CD4-positive, alpha-beta T cell treated with Interleukin-17A for 1 hour (primary cell): ENCODE measurements around the gene PAQR5.

Source experiments
- DNase-seq: peaks from one replicate; pipeline ENCODE4 v3.0.0-alpha.2; 2020

The PAQR5 gene

DNA sequence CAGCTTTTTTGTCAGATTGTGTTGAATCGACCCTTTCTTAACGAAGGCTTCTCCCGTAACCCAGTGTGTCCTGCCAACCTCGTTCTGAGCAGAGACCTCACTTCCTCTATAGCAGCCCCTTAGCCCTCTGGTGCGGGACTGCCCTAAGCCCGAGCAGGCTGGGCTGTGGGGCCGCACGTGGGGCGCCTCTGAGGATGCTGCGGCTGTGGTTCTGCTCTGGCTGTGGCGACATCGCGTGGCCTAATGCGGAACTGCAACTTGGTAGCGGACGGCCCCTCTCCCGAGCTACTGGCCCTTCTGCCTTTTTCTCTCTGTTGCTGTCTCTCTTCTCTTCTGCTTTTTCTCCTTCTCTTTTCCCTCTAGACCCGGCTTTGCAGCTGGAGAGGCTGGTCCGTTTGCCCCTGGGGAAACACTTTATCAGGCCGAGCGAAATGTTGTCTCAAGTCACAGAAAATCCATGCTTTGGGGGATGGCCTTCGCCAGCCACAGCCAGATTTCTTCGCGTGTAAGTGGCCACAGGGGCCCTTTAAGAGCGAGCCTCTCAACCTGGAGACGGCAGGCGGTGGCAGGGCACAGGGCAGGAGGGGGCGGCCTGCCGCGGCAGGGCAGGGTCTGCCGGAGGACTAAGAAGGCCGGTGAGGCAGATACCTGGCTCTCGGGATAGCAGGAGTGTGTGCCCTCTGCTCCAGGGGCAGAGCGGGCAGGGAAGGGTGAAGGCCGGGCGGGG, 96.0 kb downstream of the PAQR5 start:
- DNase-seq, result peak; percentile 78

DNA sequence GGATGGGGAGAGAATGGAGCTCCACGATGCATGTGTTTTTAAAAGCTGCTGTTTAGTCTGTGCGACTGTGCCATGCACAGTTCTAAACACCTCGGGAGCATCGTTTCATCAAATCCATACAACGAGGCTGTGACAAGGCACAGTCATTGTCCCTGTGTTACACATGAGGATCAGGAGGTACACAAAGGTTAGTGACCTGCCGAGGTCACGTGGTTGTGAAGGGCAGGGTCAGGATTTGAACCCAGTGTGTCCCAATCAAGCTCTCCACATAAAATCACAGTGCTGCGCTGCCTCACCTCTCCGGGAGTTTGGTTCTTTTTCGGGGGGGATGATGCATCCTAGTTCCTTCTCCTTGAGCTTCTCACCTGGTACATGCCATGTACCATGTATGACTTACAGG, 96.7 kb downstream of the PAQR5 start:
- no peak for DNase-seq

DNA sequence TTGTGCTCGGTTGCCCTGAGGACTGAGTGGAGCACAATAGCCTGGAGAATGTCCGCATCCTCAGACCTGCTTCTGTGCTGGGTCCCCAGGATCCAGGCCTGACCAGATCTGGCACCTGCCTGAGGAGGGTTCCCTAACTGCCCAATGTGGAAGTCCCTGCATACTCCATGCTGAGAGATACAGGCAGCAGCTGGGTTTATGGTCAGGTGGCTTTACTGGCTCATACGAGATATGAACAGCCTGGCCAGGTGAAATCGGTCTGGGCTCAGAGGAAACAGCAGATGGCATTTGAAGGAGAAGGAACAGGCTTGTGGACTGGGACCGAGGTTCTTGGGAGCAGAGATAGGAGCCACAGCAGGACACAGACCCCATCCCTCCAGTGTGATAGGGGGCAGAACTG, 97.3 kb downstream of the PAQR5 start:
- no peak for DNase-seq

DNA sequence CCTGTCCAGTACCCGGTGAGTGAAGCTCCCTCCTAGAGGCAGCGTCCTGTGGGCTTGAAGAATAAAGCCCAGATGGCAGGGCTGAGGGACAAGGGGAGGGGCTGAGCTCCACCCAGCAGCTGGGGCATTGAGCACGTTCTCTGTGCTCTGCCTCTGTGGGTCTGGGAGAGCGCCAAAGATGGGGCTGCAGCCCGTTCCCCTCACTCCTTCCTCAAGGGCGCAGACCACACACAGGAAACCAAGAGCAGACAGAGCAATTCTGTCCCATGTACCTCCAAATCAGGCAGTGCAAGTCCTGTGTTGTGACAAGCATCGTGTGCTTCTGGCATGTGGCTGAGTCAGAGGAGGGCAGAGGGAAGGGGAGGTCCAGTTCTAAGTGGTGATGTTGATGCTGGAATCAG, 99.8 kb downstream of the PAQR5 start:
- no peak for DNase-seq

DNA sequence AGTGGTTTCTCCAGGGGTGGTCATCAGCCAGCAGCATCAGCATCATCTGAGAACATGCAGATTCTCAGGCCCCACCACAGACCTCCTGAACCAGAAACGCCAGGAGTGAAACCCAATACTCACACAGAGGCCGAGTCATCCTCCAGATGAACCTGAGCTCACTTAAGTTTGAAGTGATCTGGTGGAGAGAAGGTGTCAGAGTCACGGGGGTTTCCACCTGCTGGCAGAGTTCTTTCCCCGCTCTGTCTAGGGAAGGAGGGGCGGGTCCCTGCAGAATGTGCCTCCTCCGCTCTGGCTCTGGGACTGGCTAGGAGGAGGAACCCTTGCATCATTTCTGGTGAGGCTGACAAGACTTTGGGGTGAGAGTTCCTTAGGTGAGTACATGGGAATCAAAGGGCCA, 102.1 kb downstream of the PAQR5 start:
- no peak for DNase-seq

DNA sequence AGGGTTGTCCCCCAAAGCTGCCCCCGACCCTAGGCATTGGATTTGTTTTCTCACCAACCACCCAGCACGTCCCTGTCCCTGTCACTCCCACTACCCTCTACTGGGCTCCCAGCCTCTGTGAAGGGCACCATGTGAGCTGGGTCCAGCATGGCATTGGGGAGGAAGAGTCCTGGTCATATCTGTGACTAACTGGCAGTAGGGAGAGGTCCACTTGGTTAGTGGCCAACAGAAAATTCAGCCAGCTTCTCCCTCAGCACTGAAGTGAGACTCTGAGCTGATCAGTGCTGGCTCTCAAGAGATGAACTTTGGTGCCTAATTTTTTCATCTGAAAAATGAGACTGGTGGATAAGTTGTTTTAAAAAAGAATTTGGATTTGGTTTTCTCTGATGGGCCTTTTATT, 104.1 kb downstream of the PAQR5 start:
- no peak for DNase-seq

DNA sequence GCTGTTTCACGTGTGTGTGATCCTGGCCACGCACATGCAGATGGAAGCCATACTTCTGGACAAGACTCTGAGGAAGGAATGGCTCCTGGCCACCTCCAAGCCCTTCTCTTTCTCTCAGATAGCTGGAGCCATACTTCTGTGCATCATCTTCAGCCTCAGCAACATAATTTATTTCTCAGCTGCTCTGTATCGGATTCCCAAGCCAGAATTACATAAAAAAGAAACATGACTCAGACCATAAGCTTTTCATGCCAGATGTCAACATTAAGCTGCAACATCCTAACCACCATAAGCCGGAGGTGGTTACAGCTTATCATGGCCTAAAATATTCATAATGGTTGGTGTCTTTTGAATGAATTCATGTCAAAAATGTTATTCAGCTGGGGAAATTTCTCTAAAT, 104.9 kb downstream of the PAQR5 start:
- DNase-seq, result no peak

DNA sequence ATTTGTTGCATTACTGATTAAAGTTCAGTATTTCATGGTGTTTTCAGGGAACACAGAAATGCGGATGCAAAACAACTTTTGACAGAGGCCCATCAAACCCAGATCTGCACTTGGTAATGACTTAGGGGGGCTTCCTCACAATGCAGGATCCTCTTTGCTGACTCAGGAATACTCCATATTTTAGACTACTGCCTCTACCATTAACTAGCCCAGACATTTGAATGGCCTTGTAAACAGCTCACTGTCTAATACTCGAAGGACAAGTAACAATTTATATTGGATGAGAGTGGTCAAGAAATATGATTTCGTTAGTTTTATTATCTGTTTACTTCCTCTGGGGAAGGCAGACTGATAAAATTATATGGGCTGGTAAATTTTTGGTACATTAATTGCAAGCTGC, 106.4 kb downstream of the PAQR5 start:
- DNase-seq, result no peak

DNA sequence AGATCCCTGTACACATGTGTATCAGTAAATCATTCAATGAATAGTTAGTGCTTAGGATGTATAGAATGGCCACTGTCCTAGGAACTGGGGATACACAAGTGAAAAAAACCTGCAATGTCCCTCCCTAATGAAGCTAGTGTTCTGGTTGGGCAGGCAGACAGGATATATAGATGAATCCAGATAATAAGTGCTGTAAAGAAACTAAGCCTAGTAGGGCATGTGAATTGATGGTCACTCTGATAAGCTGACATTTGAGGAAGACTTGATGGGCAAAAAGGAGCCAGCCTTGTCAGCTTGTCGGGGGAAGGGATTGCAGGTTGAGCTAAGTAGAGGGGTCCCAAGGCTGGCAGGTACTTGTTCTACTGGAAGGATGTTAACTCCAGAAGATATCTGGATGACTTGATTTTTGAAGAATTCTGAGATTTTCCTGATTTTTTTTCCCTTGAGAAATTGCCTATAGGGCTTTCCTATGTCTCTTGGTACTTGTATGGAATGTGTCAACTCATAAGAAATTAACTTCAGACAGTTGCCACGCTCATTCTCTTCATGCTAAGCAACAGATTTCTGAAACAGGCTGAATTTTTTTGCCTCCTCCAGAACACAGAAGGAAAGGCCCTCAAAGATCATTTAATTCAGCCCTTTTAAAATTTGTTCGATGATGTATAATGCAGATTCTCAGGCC, 109.1 kb downstream of the PAQR5 start:
- DNase-seq, result no peak

DNA sequence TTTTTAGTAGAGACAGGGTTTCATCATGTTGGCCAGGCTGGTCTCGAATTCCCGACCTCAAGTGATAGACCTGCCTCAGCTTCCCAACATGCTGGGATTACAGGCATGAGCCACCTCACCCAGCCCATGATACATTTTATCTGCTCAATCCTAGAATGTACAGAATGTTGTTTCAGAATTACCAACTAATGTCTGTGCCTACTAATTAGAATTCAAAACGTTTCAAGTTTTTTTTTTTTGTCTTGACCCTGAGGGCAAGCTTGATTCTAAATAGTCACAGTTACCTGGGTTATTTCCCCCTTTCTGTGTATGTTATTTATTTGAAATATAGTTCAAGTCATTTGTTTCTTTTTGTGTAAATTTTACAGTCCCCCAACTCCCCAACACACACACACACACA, 110.1 kb downstream of the PAQR5 start:
- DNase-seq, result no peak

DNA sequence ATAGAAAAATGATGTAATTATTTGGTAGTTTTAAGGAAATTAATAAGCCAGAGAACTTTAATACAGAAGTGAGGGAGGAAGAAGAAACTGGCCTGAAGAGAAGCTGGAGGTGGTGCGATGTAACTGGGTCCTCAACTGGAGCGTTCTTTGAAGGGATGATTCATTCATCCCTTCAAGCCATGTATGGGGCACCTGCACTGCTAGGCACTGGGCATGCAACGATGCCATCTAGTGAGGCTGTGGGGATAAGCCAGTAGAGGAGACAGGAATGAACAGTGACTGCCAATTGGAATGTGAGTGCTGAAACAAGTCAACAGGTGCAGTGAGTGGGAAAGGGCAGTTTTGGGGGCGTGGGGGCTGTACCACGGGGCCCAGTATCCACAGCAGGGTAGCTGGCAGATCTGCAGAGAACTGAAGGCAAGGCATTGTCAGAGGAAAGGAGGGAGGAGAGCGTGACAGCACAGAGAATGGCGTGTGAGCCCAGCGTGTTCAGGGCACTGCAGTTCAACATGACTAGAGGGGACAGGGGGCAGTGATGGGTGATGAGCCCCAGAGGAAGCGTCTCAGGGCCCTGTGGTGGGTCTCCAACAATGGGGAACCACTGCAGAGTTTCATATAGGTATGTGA, 111.6 kb downstream of the PAQR5 start:
- no peak for DNase-seq

DNA sequence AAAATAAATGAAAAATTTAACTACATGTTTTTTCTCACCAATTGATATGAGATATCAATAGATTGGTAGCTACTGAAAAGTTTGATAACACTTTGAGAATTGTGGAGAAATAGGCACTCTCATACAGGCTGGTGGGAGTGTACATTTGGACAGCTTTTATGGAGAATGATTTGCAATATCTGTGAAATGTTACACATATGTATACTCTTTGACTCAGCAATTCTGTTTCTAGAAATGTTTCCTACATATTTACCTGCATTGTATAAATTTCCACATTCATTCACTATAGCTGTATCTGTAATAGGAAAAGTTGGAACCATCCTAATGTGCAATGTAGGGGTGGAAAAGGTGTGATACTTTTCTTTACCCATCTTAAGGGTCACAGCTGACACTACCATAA, 113.6 kb downstream of the PAQR5 start:
- no peak for DNase-seq

DNA sequence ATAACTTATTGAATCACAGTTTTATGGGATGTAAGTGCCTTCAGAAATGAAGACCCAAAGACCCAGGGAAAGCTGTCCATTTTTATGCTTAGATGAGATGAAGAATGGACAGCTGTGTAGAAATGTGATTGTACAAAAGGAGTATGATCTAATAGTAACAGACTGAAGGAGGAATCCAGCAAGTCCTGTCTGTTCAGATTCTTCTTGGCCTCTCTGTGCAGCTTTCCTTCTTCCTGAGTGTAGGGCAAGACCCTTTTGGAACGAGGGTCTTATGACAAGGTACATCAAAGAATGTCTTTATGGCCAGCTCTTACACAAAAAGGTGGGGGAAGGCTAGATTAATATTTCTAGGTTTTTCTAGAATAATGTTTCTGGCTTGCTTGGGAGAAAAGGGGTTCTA, 114.0 kb downstream of the PAQR5 start:
- DNase-seq, result no peak

DNA sequence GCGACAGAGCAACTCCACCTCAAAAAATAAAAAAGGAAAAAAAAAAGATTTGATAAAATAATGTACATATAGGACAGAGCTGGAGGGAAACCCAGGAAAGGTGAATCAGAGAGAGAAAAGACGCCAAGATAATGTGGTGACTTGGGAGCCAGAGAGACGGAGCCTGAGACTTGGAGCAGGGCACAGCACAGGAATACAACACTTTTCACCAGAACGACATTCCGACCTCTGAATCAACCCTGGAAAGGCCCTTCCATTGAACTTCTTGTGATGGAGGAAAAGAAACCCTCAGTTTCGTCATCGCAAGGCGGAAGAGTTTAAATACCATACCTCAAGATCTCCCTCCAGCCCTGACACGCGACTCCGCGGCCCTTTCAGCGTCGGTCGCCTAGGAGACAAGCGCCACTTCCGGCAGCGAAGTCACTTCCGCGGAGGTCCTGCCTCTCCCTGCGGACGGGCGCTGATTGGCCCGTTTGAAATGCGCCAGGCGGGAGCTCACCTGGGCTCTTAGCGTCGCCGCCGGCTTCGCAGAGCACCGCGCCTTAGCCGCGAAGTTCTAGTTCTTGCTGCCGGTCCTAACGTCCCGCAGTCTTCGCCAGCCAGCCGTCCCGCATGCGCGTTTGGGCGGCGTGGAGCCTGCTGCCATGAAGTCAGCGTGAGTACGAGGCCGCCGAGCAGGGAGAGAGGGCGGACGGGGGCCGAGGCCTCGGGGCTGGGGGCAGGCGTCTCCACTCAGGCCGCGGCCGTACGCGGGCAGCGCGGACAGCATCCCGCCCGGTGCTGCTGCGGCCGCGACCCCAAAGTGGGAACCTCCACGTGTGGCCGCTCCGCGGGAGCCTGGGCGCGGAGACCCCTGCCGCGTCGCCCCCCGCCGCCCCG, 115.3 kb downstream of the PAQR5 start, which contains the start of gene KIF23:
Gene KIF23 (plus strand): TSS at position 528 of the 879 bp plus-strand sequence. CDS start 117 bp downstream, at position 645.
- DNase-seq, result peak; percentile 94

DNA sequence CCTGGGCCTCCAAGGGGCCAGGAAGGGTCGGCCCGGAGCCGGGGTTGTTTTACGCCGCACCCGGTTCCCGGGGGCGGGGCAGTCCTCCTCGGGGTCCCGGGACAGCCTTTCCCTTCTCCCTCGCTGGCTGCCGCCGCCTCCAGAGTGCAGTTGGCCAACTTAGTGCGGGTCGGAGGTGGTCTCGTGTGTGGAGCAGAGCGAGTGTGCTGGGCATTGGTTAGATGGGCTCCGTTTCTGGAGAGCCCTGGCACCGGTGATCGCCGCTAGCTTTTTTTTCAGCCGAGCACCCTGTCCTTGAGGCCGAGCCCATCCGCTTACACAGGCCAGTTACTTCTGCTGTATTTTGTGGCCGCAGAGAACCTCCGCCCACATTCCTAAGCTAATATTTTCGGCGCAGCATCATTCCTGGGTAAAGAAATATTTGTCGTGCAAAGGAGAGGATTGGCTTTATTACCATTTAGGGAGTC, 116.0 kb downstream of the PAQR5 start:
- DNase-seq, result no peak

DNA sequence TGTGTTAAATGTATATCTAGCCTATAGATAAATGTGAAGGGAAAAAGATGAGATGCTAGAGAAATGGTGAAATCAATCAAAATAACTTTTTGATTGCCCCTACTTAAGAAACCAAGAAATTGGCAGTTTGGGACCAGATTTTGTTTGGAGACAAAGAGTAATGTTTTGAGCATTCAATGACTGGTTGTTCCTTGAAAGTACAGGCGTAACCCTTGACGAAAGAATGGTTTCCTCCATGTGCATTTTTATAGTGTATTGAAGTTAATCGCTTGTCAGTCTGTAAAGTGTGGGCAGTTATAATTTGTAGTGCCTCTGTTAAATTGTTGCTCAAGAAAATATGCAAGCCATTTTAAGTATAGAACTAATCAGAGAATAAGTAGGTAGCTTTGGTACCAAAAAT, 116.7 kb downstream of the PAQR5 start:
- no peak for DNase-seq

DNA sequence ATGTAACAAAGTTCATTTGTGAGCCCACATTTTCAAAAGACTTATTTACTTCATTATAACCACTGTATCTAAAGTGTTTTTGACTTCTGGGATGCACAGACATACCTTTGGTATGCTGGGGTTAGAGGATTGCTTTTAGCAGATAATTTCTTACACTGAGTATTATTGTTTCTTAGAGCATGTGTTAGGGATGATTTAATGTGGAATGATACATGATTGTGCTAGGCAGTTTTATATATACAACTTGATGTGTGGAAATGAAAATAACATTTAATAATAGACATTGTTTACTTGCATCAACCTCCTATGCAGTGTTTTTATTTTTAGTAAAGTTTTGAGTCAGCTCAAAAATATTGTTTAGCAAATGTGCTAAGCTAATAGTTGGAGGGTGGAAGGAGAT, 118.9 kb downstream of the PAQR5 start:
- no peak for DNase-seq

DNA sequence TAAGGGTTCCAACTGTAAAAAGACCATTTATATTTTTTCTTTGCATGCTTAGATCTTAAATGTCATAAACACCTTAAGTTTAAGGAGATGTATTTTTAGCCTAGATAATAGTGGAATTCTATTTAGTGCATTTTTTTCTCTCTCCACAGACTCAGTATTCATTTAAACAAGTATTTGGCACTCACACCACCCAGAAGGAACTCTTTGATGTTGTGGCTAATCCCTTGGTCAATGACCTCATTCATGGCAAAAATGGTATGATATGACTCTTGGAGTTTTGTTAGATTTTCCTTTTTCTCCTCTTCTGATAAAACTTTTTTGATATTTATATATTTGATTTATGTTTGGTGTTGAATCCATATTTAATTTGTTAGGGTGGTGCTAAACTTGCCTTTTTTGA, 122.8 kb downstream of the PAQR5 start:
- DNase-seq, result no peak

DNA sequence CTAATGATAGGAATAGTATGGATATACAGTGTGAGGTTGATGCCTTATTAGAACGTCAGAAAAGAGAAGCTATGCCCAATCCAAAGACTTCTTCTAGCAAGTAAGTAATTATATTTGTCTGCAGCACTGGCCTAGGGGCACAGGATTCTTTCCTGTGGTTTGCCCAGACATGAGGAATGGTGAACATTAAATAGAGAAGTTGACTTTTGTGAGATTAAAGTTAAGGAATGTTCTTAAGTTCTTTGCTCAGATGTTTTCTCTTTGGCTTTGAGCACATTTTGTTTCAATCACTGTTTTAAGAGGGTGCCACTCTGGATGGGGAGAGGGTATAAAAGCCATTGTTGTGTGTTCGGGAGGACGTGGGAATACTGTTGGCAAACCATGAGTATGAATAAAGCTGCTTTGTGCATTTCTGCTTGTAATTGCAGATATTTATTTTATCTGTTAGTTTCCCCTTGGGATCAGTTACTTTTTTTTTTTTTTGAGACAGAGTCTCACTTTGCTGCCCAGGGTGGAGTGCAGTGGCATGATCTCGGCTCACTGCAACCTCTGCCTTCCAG, 123.7 kb downstream of the PAQR5 start:
- DNase-seq, result no peak

DNA sequence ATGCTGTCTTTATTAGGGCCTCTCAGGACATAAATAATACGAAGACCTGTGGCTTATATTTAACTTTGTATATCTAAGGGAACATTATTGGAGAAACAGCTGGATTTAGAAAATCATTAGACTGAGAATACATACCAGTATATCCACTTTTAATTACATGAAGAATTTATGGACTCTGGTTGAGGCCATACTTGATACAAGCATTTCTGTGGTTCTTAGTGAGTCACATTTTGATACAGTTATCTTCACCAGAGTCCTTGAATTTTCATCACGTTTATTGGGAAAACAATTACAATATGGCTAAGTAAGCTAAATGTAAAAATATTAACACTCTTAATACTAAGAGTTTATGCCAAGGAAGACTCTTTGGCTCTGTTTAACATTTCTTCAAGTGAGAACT, 125.3 kb downstream of the PAQR5 start:
- DNase-seq, result no peak

DNA sequence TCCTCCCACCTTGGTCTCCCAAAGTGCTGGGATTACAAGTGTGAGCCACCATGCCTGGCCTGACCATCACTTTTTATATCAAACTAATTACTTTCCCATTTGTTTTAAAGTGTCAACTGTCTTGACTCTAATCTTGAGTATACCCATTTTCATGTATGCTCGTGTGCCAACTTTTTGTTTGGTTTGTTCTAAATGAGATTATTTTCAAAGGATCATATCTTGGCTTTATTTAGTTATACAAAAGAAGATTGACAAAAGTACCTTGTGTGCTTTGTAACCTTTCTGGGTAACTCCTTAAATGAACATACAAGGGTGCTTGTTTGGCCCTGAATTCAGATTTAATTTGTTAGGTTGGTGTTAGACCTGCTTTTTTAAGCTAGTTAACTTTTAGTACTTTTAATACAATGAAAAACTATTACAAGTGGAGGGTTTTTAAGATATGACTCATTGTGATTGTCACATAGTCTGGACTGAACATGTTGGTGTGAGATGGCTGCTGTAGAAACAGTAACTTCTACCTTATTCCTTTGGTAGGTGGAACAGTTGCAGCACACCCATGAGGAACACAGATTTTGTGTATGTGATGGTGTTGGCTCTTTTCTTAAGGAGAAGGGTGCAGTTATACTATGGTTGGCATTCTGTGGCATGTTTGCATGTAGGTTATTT, 126.2 kb downstream of the PAQR5 start:
- no peak for DNase-seq

DNA sequence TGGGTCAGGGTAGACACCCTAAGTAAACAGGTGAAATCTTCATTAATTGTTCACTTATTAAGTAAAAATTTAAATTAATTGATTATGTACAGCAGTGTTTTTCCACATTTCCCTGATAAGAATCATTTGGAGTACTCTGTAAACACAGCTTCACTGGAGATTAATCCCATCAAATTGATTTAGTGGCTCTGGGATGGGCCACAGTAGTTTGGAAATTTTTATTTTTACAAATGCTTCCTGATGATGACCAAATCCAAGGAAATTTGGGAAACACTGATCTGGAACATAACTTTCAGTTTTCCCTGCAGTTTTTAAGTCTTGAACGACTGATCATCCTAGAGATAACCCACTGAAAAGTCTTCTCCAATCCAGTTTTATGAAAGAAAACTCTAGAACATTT, 135.1 kb downstream of the PAQR5 start:
- no peak for DNase-seq
